ENCODE results near the gene IFNA4. TPM values are rescaled to one million over a fixed set of nuclear protein-coding genes. Genes with fewer than 3 reads are reported as not detected.
A peak's percentile ranks its signal among the peaks of the same experiment; 100 is the strongest.
"Not testable (repeated sequence)": the region's sequence is repeated elsewhere in the genome, so short reads cannot be mapped to it uniquely, and the experiment has no call there.

Gene IFNA4
- total RNA-seq (not detected), total RNA-seq (0 reads per million in 29 experiments)
- total RNA-seq (2013) = not detected

DNA sequence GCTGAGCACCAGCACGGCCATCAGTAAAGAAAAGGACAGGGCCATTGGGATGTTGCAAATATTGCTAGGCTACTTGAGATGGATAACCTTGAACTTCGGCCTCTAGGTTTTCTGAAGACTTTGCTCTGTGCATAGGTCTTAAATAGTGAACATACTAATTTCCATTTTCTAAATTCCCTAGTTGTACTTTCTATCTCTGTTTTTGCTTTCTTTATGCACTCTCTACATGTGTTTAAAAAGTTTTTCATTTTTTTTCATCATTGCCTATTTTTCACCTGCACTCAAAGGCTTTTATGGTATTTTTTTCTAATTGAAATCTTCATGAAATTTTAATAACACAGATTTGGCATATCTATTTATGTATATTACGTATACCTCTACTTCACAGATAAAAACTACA, at the start of gene IFNA4:
Gene IFNA4, minus strand, starts transcription at position 101 of the 400 bp plus-strand sequence. Its CDS starts 56 bp downstream, at position 45.
- CTCF ChIA-PET; ATAC-seq (replicated peaks in 1 of 4); DNase-seq; H3K4me3 ChIP-seq (ENCODE audit: control insufficient read depth in 1 of 2, extremely low read depth in 1 of 2, low read length in 1 of 2); H3K27ac ChIP-seq (ENCODE audit: low read length); H3K4me3 Mint-ChIP-seq; H3K9me3 Mint-ChIP-seq; H3K27me3 ChIP-seq (replicated peaks in 1 of 2; ENCODE audit: control insufficient read depth in 2 of 2, extremely low read depth in 1 of 2, insufficient read depth in 2 of 2, low read length in 1 of 2); H3K4me1 ChIP-seq (ENCODE audit: control insufficient read depth in 1 of 2, extremely low read depth in 1 of 2, insufficient read depth in 2 of 2, low read length in 2 of 2); H3K27ac Mint-ChIP-seq; H3K27me3 Mint-ChIP-seq; H3K9me3 ChIP-seq; H3K36me3 Mint-ChIP-seq; H3K36me3 ChIP-seq (ENCODE audit: control insufficient read depth in 2 of 2, extremely low read depth in 1 of 2, insufficient read depth in 1 of 2, low read length in 1 of 2); POLR2A ChIA-PET: not testable (repeated sequence)
- peaks cover 6 to 14% (median 8%) of the 10 kb centered on the region in 3 donors for H3K4me1 Mint-ChIP-seq
- WGBS (ENCODE audit: insufficient coverage) = no CpG with 5 or more reads among the region's 3 CpGs

DNA sequence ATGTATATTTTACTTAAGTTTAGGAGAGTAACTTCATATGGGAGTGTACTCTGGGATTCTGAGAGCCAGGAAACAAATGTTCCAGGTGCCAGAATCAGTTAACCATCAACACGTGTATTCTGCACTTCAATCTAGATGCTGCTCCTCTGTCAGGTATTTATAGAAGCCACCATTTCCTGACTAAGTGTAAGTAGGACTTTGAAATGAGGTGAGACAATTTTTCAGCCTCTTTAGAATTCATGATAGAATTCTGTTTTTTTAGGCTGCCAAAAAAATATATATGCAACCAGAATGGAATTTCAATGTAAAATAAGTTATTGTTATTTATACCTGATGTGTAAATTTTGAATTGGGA, 49.0 kb upstream of the IFNA4 start:
- H3K36me3 Mint-ChIP-seq; H3K9me3 Mint-ChIP-seq; H3K9me3 ChIP-seq; H3K36me3 ChIP-seq (ENCODE audit: control insufficient read depth in 2 of 2, extremely low read depth in 1 of 2, insufficient read depth in 1 of 2, low read length in 1 of 2); H3K27ac ChIP-seq (ENCODE audit: low read length); H3K4me3 ChIP-seq (ENCODE audit: control insufficient read depth in 1 of 2, extremely low read depth in 1 of 2, low read length in 1 of 2); DNase-seq; H3K27me3 Mint-ChIP-seq; H3K27me3 ChIP-seq (replicated peaks in 1 of 2; ENCODE audit: control insufficient read depth in 2 of 2, extremely low read depth in 1 of 2, insufficient read depth in 2 of 2, low read length in 1 of 2); H3K4me1 ChIP-seq (ENCODE audit: control insufficient read depth in 1 of 2, extremely low read depth in 1 of 2, insufficient read depth in 2 of 2, low read length in 2 of 2); POLR2A ChIA-PET; H3K27ac Mint-ChIP-seq: not testable (repeated sequence)
- no CpG with 5 or more reads among the region's 1 CpG for WGBS (ENCODE audit: insufficient coverage)
- peak in 1 of 4 experiments; percentile 57 for ATAC-seq (replicated peaks in 1 of 4)
- H3K4me3 Mint-ChIP-seq = peak overlapping the region in 2 of 3 donors; percentile 50 to 63
- H3K4me1 Mint-ChIP-seq = peaks cover 11 to 15% (median 11%) of the 10 kb centered on the region in 3 donors
- CTCF ChIA-PET = interaction anchor here (0.6 to 1.8 kb wide), 15 partner anchors 16 to 864 kb away, joined by 3 to 7 read pairs (median 3); no protein-coding TSS in a partner anchor

DNA sequence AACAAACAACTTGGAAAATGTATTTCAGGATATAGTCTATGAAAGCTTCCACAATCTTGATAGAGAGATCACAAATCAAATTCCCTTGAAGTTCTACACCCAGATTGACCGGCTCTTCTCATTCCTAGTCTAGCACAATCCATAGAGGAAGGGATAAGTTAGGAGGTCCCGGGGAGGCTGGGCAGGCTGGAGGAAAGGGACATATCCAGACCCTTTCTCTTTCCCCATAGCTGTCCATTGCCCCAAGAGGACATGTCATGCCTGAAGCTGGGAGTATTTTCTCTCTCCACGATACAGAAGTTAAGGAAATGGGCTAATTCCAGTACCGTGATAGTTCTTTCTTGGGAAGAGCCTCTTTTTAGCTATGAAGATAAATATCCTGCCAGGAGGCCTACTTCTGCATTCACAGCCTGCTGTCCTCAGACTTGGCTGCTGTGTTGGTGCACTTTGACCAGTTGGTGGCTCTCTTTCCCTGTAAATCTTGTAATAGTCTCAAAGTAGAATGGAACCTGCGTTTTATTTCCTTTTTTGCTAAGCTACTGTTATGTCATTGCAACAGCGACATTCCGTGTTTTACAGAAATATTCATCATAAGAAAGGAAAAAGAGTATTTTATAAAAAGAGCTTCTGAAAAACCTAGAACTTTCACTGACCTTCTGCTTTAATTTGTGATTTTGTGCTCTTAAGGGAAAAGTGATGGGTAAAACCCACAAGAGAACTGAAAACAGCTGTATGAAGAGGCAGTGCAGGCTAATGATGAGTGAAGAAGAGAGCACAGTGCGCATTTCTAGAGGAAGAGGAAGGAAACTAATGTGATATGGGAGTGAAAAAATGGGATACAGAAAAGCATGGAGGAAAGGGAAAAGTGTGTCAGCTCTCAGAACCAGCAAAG, 48.3 kb upstream of the IFNA4 start:
- POLR2A ChIA-PET = interaction anchor here in 1 of 2 donors (0.6 kb wide), 1 partner anchor 1169 kb away, joined by 3 read pairs; no protein-coding TSS in a partner anchor
- Mint-ChIP-seq H3K27ac (peak overlapping the region; percentile 24 to 59), H3K4me1 (peaks cover 11 to 15% (median 11%) of the 10 kb centered on the region in 3 donors), H3K4me3 (peak overlapping the region; percentile 25 to 63 (median 50))
- 0% methylated on average over 1 of the region's 8 CpGs for WGBS (ENCODE audit: insufficient coverage)
- not testable (repeated sequence) for H3K9me3 ChIP-seq; H3K4me3 ChIP-seq (ENCODE audit: control insufficient read depth in 1 of 2, extremely low read depth in 1 of 2, low read length in 1 of 2); H3K27me3 ChIP-seq (replicated peaks in 1 of 2; ENCODE audit: control insufficient read depth in 2 of 2, extremely low read depth in 1 of 2, insufficient read depth in 2 of 2, low read length in 1 of 2); H3K27me3 Mint-ChIP-seq; H3K36me3 Mint-ChIP-seq; H3K4me1 ChIP-seq (ENCODE audit: control insufficient read depth in 1 of 2, extremely low read depth in 1 of 2, insufficient read depth in 2 of 2, low read length in 2 of 2); H3K9me3 Mint-ChIP-seq; H3K36me3 ChIP-seq (ENCODE audit: control insufficient read depth in 2 of 2, extremely low read depth in 1 of 2, insufficient read depth in 1 of 2, low read length in 1 of 2); H3K27ac ChIP-seq (ENCODE audit: low read length)
- CTCF ChIA-PET = interaction anchor here (0.6 to 1.8 kb wide), 17 partner anchors 13 to 863 kb away, joined by 3 to 7 read pairs (median 3); no protein-coding TSS in a partner anchor
- peak in 14 of 35 experiments; percentile 4 to 61 (median 14) for DNase-seq
- ATAC-seq (replicated peaks in 1 of 4) = peak; percentile 67 to 88 (median 76)

DNA sequence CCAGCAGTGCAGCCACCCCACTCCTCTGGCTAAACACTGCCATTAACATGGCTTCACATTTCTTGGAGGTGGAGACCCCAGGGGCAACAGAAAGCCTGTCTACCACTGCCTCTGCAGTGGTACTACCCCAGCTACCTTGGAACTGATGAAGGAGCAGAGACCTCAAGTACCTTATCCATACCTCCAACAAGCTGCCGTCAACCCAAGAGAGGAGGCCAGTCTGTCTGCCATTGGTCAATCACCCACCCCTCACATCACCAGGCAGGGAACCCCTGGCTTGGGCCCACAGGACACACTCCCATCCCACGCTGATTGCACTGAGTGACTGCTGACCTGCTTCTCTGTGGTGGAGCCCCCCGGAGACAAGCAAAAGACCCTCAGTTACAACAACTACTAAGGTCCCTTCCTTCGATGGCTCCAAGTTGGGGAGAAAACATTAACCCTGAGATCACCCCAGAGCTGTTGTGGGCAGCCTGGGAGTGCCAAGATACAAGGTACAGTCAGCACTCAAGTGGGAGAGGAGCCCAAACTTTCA, 46.8 kb upstream of the IFNA4 start:
- Mint-ChIP-seq H3K9me3 (no peaks in the 10 kb centered on the region), H3K36me3 (no peaks in the 10 kb centered on the region), H3K4me3 (no peak overlapping the region), H3K27ac (no peak overlapping the region), H3K4me1 (peaks cover 11 to 15% (median 11%) of the 10 kb centered on the region in 3 donors), H3K27me3 (peaks cover 4% of the 10 kb centered on the region in 2 donors)
- no peak overlapping the region for H3K27ac ChIP-seq (ENCODE audit: low read length)
- ChIA-PET CTCF (interaction anchor here in 1 of 2 donors (0.5 kb wide), 1 partner anchor 162 kb away, joined by 3 read pairs; no protein-coding TSS in a partner anchor), POLR2A (no interaction called here)
- H3K27me3 ChIP-seq (replicated peaks in 1 of 2; ENCODE audit: control insufficient read depth in 2 of 2, extremely low read depth in 1 of 2, insufficient read depth in 2 of 2, low read length in 1 of 2) = no peaks in the 10 kb centered on the region
- ATAC-seq (replicated peaks in 1 of 4) (no peak), DNase-seq (no peak)
- no peaks in the 10 kb centered on the region for H3K9me3 ChIP-seq
- WGBS (ENCODE audit: insufficient coverage) = 90% methylated on average over 2 of the region's 4 CpGs
- H3K4me1 ChIP-seq (ENCODE audit: control insufficient read depth in 1 of 2, extremely low read depth in 1 of 2, insufficient read depth in 2 of 2, low read length in 2 of 2) = peaks cover 0 to 6% of the 10 kb centered on the region in 2 experiments
- no peak overlapping the region for H3K4me3 ChIP-seq (ENCODE audit: control insufficient read depth in 1 of 2, extremely low read depth in 1 of 2, low read length in 1 of 2)
- no peaks in the 10 kb centered on the region for H3K36me3 ChIP-seq (ENCODE audit: control insufficient read depth in 2 of 2, extremely low read depth in 1 of 2, insufficient read depth in 1 of 2, low read length in 1 of 2)

DNA sequence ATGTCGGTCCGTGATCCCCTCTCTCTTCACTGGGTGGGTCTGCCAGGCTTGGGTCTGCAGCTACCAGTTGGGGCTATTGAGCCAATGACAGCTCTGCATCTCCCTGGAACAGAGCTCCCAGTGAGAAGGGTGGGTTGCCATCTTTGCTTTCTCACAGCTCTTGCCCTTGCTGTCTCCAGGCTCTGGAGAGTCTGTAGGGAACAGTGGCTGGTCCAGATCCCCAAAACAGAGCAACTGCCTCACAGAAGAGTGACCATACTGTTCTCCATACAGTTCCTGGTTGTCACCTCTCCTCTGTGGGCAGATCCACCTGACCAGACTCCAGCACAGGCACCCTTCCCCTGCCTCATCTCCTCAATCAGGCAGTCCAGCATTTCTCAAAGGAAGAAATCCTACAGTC, 45.9 kb upstream of the IFNA4 start:
- Histone ChIP-seq H3K27ac (ENCODE audit: low read length) (no peak overlapping the region), H3K4me1 (ENCODE audit: control insufficient read depth in 1 of 2, extremely low read depth in 1 of 2, insufficient read depth in 2 of 2, low read length in 2 of 2) (peaks cover 0 to 6% of the 10 kb centered on the region in 2 experiments), H3K36me3 (ENCODE audit: control insufficient read depth in 2 of 2, extremely low read depth in 1 of 2, insufficient read depth in 1 of 2, low read length in 1 of 2) (no peaks in the 10 kb centered on the region), H3K9me3 (no peaks in the 10 kb centered on the region), H3K4me3 (ENCODE audit: control insufficient read depth in 1 of 2, extremely low read depth in 1 of 2, low read length in 1 of 2) (no peak overlapping the region), H3K27me3 (replicated peaks in 1 of 2; ENCODE audit: control insufficient read depth in 2 of 2, extremely low read depth in 1 of 2, insufficient read depth in 2 of 2, low read length in 1 of 2) (no peaks in the 10 kb centered on the region)
- Mint-ChIP-seq H3K4me3 (no peak overlapping the region), H3K36me3 (no peaks in the 10 kb centered on the region), H3K4me1 (peaks cover 11 to 15% (median 11%) of the 10 kb centered on the region in 3 donors), H3K9me3 (no peaks in the 10 kb centered on the region), H3K27ac (no peak overlapping the region), H3K27me3 (peaks cover under 1 to 3% of the 10 kb centered on the region in 2 donors)
- POLR2A ChIA-PET = no interaction called here
- ATAC-seq (replicated peaks in 1 of 4) = no peak
- CTCF ChIA-PET = no interaction called here
- DNase-seq = no peak
- 100% methylated on average over 2 of the region's 2 CpGs for WGBS (ENCODE audit: insufficient coverage)

DNA sequence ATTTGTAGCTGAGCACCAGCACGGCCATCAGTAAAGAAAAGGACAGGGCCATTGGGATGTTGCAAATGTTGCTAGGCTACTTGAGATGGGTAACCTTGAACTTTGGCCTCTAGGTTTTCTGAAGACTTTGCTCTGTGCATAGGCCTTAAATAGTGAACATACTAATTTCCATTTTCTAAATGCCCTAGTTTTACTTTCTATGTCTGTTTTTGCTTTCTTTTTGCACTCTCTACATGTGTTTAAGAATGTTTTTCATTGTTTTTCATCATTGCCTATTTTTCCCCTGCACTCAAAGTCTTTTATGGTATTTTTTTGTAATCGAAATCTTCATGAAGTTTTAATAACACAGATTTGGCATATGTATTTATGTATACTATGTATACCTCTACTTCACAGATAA, 40.7 kb upstream of the IFNA4 start, which contains the start of gene IFNA17:
Gene IFNA17, minus strand, starts transcription at position 101 of the 400 bp plus-strand sequence. Its CDS starts 49 bp downstream, at position 52.
- no peak within 1 kb of the TSS for H3K27ac Mint-ChIP-seq
- no CpG with 5 or more reads among the region's 2 CpGs for WGBS (ENCODE audit: insufficient coverage)
- no peaks in the 10 kb centered on the region for H3K4me1 Mint-ChIP-seq

More for the DNA sequence above, 40.7 kb upstream of the IFNA4 start, which contains the start of gene IFNA17:
- POLR2A ChIA-PET = no interaction called here
- H3K9me3 ChIP-seq = no peaks in the 10 kb centered on the region
- H3K27me3 ChIP-seq (replicated peaks in 1 of 2; ENCODE audit: control insufficient read depth in 2 of 2, extremely low read depth in 1 of 2, insufficient read depth in 2 of 2, low read length in 1 of 2) = no peaks in the 10 kb centered on the region
- H3K4me3 ChIP-seq (ENCODE audit: control insufficient read depth in 1 of 2, extremely low read depth in 1 of 2, low read length in 1 of 2) = no peak within 1 kb of the TSS
- ATAC-seq (replicated peaks in 1 of 4) (no peak), DNase-seq (no peak)
- CTCF ChIA-PET = interaction anchor here in 1 of 2 donors (0.7 kb wide), 1 partner anchor 98 kb away, joined by 4 read pairs; no protein-coding TSS in a partner anchor
- H3K27ac ChIP-seq (ENCODE audit: low read length) = no peak within 1 kb of the TSS
- peaks cover 0 to 8% of the 10 kb centered on the region in 2 donors for H3K27me3 Mint-ChIP-seq
- no peak within 1 kb of the TSS for H3K4me3 Mint-ChIP-seq
- no peaks in the 10 kb centered on the region for H3K36me3 Mint-ChIP-seq
- no peaks in the 10 kb centered on the region for H3K4me1 ChIP-seq (ENCODE audit: control insufficient read depth in 1 of 2, extremely low read depth in 1 of 2, insufficient read depth in 2 of 2, low read length in 2 of 2)
- H3K9me3 Mint-ChIP-seq = no peaks in the 10 kb centered on the region
- no peaks in the 10 kb centered on the region for H3K36me3 ChIP-seq (ENCODE audit: control insufficient read depth in 2 of 2, extremely low read depth in 1 of 2, insufficient read depth in 1 of 2, low read length in 1 of 2)
